Measurements from ENCODE around the gene TICAM2. TPM values are rescaled to one million over a fixed set of nuclear protein-coding genes. Genes with fewer than 3 reads are reported as not detected.

TICAM2 gene
- polyA plus RNA-seq, 2 of the 4 experiments (the other 2 are of a cell fraction) = 0.34 to 0.77 TPM

GRCh38 chr5:115558388-115558956, 43.8 kb downstream of the TICAM2 start:
- ChIA-PET POLR2A (no interaction called here), CTCF (interaction anchor here (0.8 kb wide), 1 partner anchor 12 kb away, joined by 3 read pairs; no protein-coding TSS in a partner anchor)
- no peak for TF ChIP-seq TFCP2L1 (CRISPR knock-in tag; IDR thresholded peaks at IDR 0.05)
- no peak for TF ChIP-seq ZC3H11A (IDR thresholded peaks at IDR 0.05)
- no peak for TF ChIP-seq HOXA7 (CRISPR knock-in tag; IDR thresholded peaks at IDR 0.05)
- TF ChIP-seq SMC3 (IDR thresholded peaks at IDR 0.05) = no peak
- no peak for TF ChIP-seq BHLHE40 (IDR thresholded peaks at IDR 0.05; ENCODE audit: low read depth, low read length)
- TF ChIP-seq CHD2 (IDR thresholded peaks at IDR 0.05; ENCODE audit: low read length, partially characterized antibody) = no peak
- TF ChIP-seq EHF (CRISPR knock-in tag; IDR thresholded peaks at IDR 0.05) = no peak
- no peak for TF ChIP-seq RFX5 (IDR thresholded peaks at IDR 0.05)
- no peak for TF ChIP-seq TP53 (CRISPR knock-in tag; IDR thresholded peaks at IDR 0.05)
- TF ChIP-seq FOXS1 (CRISPR knock-in tag; IDR thresholded peaks at IDR 0.05) = no peak
- TF ChIP-seq HOXB5 (CRISPR knock-in tag; IDR thresholded peaks at IDR 0.05) = no peak
- TF ChIP-seq ZNF302 (CRISPR knock-in tag; IDR thresholded peaks at IDR 0.05) = no peak
- TF ChIP-seq HOXB13 (CRISPR knock-in tag; IDR thresholded peaks at IDR 0.05; ENCODE audit: low read depth) = no peak
- no peak for TF ChIP-seq MAX (IDR thresholded peaks at IDR 0.05)

GRCh38 chr5:115557667-115558387, 44.5 kb downstream of the TICAM2 start:
- no peaks in the 10 kb centered on the region for H3K9me3 ChIP-seq
- H3K4me1 ChIP-seq = peaks cover 8% of the 10 kb centered on the region; the same call in 2 of the 3 replicates
- no peak overlapping the region; the same call in 2 of the 3 replicates for H3K4me2 ChIP-seq
- POLR2A ChIA-PET = no interaction called here
- DNase-seq (ENCODE audit: low read depth in 1 of 2, low spot score in 1 of 2) (no peak), ATAC-seq (no peak), FAIRE-seq (no peak)
- WGBS (ENCODE audit: missing lambda C conversion rate) = 77% methylated on average over 3 of the region's 3 CpGs
- TF ChIP-seq KDM1A (IDR thresholded peaks at IDR 0.05; ENCODE audit: low read depth) (no peak), GATA3 (IDR thresholded peaks at IDR 0.05; ENCODE audit: borderline replicate concordance) (no peak), HDAC2 (IDR thresholded peaks at IDR 0.05) (no peak), BHLHE40 (IDR thresholded peaks at IDR 0.05; ENCODE audit: low read depth, low read length) (no peak), MAZ (IDR thresholded peaks at IDR 0.05; ENCODE audit: borderline replicate concordance, low read depth, low read length) (no peak), PBX3 (IDR thresholded peaks at IDR 0.05) (no peak), ESRRA (IDR thresholded peaks at IDR 0.05; ENCODE audit: borderline replicate concordance, low read length) (no peak)
- peak overlapping the region in 1 of 2 experiments; percentile 35; a peak in 1 of 6 replicates for H3K27ac ChIP-seq
- CTCF ChIA-PET = interaction anchor here (1.3 to 1.4 kb wide), 2 partner anchors 16 to 30 kb away, joined by 3 to 4 read pairs; no protein-coding TSS in a partner anchor
- H3K4me3 ChIP-seq = no peak overlapping the region

More at GRCh38 chr5:115558388-115558956, 43.8 kb downstream of the TICAM2 start:
- Histone ChIP-seq H3K4me1 (peaks cover 8% of the 10 kb centered on the region; the same call in 2 of the 3 replicates), H3K4me2 (no peak overlapping the region; the same call in 2 of the 3 replicates), H3K4me3 (no peak overlapping the region), H3K27ac (peak overlapping the region in 1 of 2 experiments; percentile 35; a peak in 1 of 6 replicates), H3K9me3 (no peaks in the 10 kb centered on the region)
- no peak for FAIRE-seq
- WGBS (ENCODE audit: missing lambda C conversion rate) = 56% methylated on average over 4 of the region's 4 CpGs
- no peak for ATAC-seq
- DNase-seq (ENCODE audit: low read depth in 1 of 2, low spot score in 1 of 2) = no peak

GRCh38 chr5:115556276-115556675, 46.0 kb downstream of the TICAM2 start:
- 48% methylated on average over 2 of the region's 2 CpGs for WGBS (ENCODE audit: missing lambda C conversion rate)
- DNase-seq (ENCODE audit: low read depth in 1 of 2, low spot score in 1 of 2) (no peak), FAIRE-seq (no peak), ATAC-seq (no peak)
- H3K4me1 ChIP-seq = peaks cover 12% of the 10 kb centered on the region; the same call in 2 of the 3 replicates
- ChIA-PET POLR2A (no interaction called here), CTCF (no interaction called here)
- no peak overlapping the region for H3K27ac ChIP-seq
- no peak for TF ChIP-seq KDM5A (IDR thresholded peaks at IDR 0.05)
- TF ChIP-seq HOXB5 (CRISPR knock-in tag; IDR thresholded peaks at IDR 0.05) = no peak
- TF ChIP-seq ESRRA (IDR thresholded peaks at IDR 0.05; ENCODE audit: borderline replicate concordance, low read length) = no peak
- TF ChIP-seq ATOH8 (CRISPR knock-in tag; IDR thresholded peaks at IDR 0.05; ENCODE audit: low read depth) = no peak
- no peak overlapping the region for H3K4me2 ChIP-seq
- H3K4me3 ChIP-seq = no peak overlapping the region
- no peaks in the 10 kb centered on the region for H3K9me3 ChIP-seq

Data from A549 (cell line).